ENCODE measurements around the gene LRRC8D. TPM values are rescaled to one million over a fixed set of nuclear protein-coding genes. Genes with fewer than 3 reads are reported as not detected.

Gene LRRC8D
- total RNA-seq, 1 donor from 2014 or later = 22.2 TPM

DNA sequence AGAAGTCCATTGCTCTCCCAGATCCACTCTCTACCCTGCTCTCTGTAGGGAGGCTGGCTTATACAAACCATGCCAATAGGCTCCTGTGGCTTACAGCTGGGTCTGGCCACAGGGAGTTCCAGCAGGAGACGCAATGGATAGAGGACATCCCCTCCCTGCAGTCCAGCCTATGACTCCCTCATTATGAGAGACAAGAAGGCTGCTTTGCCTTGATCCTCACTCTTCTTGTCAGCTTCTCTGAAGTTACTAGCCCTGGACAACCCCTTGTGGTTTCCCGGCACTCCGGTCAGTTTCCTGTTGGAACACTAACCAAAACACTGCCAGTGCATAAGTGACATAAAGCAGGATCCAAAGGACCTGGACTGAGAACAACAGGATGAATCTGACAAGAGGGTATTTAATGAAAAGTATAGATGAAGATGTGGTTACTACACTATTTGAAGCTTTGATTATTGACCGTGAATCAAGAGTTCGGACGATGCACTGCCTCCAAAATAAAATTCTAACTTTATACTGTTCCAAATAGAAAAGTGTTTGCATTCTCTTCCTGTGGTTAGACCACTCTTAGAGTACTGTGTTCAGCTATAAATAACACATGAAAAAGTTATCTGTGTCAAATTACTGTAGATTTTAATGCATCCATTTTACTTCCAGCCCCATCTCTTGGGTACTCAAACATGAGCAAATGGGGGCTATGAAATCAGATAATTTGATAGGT lies 141.4 kb downstream of the LRRC8D start:
- no peaks in the 10 kb centered on the region for H3K27me3 ChIP-seq (ENCODE audit: low read depth)
- H3K4me3 ChIP-seq = no peak overlapping the region
- intact Hi-C loops (cut with DNase I) = no loop called here
- ATAC-seq = no peak
- H3K27ac ChIP-seq = no peak overlapping the region
- no peaks in the 10 kb centered on the region for H3K4me1 ChIP-seq
- TF ChIP-seq, protein P1, sequence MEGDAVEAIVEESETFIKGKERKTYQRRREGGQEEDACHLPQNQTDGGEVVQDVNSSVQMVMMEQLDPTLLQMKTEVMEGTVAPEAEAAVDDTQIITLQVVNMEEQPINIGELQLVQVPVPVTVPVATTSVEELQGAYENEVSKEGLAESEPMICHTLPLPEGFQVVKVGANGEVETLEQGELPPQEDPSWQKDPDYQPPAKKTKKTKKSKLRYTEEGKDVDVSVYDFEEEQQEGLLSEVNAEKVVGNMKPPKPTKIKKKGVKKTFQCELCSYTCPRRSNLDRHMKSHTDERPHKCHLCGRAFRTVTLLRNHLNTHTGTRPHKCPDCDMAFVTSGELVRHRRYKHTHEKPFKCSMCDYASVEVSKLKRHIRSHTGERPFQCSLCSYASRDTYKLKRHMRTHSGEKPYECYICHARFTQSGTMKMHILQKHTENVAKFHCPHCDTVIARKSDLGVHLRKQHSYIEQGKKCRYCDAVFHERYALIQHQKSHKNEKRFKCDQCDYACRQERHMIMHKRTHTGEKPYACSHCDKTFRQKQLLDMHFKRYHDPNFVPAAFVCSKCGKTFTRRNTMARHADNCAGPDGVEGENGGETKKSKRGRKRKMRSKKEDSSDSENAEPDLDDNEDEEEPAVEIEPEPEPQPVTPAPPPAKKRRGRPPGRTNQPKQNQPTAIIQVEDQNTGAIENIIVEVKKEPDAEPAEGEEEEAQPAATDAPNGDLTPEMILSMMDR (IDR thresholded peaks at IDR 0.05) = no peak
- no peak for DNase-seq
- H3K9me3 ChIP-seq = no peaks in the 10 kb centered on the region
- H3K36me3 ChIP-seq = no peaks in the 10 kb centered on the region

DNA sequence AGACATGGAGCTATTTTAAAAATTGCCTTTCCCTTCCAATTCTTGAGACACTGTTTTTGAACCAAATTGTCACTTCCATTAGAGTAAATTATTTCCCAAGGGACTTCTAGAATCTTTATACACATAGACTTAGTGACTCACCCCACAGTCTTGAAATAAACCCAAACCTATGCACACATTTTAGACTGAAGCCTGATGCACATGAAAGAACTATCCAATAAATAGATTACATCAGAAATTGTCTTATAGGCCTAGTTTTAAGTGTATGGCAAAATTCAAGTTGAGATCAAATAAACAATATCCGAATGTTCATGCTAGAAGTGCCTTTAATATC lies 141.9 kb downstream of the LRRC8D start:
- TF ChIP-seq, protein P1 (IDR thresholded peaks at IDR 0.05) = no peak
- intact Hi-C loops (cut with DNase I) = no loop called here
- Histone ChIP-seq H3K36me3 (no peaks in the 10 kb centered on the region), H3K4me1 (no peaks in the 10 kb centered on the region), H3K4me3 (no peak overlapping the region), H3K27ac (no peak overlapping the region), H3K27me3 (ENCODE audit: low read depth) (no peaks in the 10 kb centered on the region), H3K9me3 (no peaks in the 10 kb centered on the region)
- DNase-seq (no peak), ATAC-seq (no peak)

DNA sequence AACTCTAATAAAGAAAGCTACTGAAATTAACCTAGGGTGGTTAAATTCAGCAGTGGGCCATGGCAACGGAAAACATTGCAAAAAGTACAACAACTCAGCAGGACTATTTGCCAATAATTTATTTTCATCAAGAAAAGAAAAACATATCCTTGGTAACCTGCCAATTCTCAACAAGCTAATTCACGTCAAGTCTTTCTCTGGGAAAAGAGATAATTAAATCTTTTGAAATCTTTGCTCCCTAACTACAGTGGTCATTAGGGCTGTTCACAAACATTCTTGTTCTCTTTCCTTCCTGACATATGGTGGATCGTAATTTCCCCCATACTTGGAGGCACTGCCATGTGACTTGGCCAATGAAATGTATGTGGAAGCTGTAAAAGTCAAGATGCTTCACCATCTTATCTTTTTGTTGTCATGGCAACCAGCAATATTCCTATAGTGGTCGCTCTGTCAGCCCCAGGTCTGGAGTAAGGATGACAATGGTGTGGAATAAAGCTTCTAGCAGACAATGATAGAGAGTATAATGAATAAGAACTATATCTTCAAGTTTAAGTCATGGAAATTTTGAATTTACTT lies 144.4 kb downstream of the LRRC8D start:
- ATAC-seq = no peak
- no peaks in the 10 kb centered on the region for H3K4me1 ChIP-seq
- TF ChIP-seq, protein P1 (IDR thresholded peaks at IDR 0.05) = no peak

DNA sequence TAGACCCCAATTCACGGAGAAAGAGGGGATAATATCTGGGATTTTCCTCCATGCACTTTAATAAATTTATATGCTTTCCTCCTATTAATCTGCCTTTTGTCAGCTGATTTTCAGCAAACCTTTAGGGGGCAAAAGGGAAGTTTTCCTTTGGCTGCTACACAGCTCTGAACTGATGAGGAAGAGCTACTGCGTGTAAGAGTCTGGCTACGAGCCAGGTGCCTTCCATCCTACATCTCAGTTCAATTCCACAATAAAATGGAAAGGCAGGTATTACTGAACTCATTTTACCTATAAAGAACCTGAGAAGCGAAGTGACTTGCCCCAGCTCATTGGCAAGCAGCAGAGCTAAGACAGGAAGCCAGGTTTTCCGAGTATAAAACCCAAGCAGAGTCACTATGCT lies 145.8 kb downstream of the LRRC8D start:
- Histone ChIP-seq H3K4me3 (no peak overlapping the region), H3K9me3 (no peaks in the 10 kb centered on the region), H3K27me3 (ENCODE audit: low read depth) (no peaks in the 10 kb centered on the region), H3K4me1 (no peaks in the 10 kb centered on the region), H3K36me3 (no peaks in the 10 kb centered on the region), H3K27ac (no peak overlapping the region)
- TF ChIP-seq, protein P1 (IDR thresholded peaks at IDR 0.05) = no peak
- intact Hi-C loops (cut with DNase I) = no loop called here
- no peak for DNase-seq
- ATAC-seq = no peak

More for the DNA sequence above, 144.4 kb downstream of the LRRC8D start:
- intact Hi-C loops (cut with DNase I) = no loop called here
- Histone ChIP-seq H3K4me3 (no peak overlapping the region), H3K9me3 (no peaks in the 10 kb centered on the region), H3K27ac (no peak overlapping the region), H3K27me3 (ENCODE audit: low read depth) (no peaks in the 10 kb centered on the region), H3K36me3 (no peaks in the 10 kb centered on the region)
- DNase-seq = no peak

DNA sequence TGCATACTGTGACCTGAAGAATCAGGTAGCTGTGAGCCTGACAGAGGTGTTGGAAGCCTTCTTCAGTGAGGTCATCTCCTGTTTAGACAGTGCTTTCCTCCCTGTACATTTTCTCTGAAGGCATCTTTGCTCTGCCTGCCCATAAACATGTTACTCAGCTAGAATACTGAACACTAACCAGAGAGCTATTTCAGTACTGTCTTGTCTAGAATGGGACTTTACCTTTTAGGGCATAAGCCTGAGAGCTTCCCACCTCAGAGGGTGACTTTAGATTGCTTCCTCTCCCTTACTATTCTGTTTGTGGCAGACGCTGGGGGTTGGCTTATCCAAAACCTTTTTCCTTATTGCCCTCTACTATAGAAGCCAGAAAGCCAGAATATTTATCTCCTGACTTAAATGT lies 150.8 kb downstream of the LRRC8D start:
- ATAC-seq (no peak), DNase-seq (no peak)
- Histone ChIP-seq H3K4me1 (peaks cover 4% of the 10 kb centered on the region), H3K36me3 (no peaks in the 10 kb centered on the region), H3K27ac (no peak overlapping the region), H3K4me3 (no peak overlapping the region), H3K9me3 (no peaks in the 10 kb centered on the region), H3K27me3 (ENCODE audit: low read depth) (no peaks in the 10 kb centered on the region)
- intact Hi-C loops (cut with DNase I) = no loop called here
- TF ChIP-seq, protein P1 (IDR thresholded peaks at IDR 0.05) = no peak

All from lower lobe of right lung (tissue), 2 donors.